ENCODE data around the gene PLAAT2. TPM values are rescaled to one million over a fixed set of nuclear protein-coding genes. Genes with fewer than 3 reads are reported as not detected.

PLAAT2 gene
- total RNA-seq, 1 experiment from 2014 or later, result 7.3 TPM

DNA sequence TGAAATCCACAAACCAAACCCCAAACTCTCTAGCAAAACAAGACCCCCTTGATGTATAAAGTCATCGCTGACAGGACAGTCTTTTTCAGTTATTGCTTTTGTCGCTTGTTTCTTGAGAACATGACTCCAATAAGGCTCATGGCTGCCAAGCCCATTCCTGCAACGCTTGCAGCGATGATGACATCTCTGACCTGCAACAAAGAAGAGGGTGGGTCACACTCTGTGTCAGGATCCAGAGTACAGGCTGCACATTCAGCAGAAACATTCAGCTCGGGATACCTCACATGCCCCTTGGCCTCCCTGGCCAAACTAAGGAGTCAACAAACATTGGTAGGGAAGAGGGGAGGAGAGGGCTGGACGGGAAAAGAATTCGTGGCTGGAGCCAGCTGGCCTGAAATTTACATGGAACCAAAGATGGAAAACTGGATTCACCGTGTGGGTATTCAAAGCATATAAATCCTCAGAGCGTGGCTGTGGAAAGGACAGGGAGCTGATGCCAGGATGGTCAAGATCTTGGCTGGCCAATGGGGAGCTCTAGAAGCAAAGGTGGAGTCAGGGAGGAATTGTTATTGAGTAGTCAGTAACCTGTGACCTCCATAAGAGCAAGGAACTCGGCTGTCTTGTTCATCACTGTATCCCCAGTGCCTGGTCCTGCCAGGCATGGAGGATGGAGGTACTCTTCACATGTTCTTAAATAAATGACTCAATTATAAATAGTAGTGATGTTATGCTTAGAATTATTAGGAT lies 11.8 kb upstream of the PLAAT2 start:
- no peaks in the 10 kb centered on the region for H3K27me3 Mint-ChIP-seq (ENCODE audit: unreplicated experiment)
- peak overlapping the region; percentile 41 for H3K4me3 Mint-ChIP-seq (ENCODE audit: low read depth, unreplicated experiment)
- TF ChIP-seq, protein P1, sequence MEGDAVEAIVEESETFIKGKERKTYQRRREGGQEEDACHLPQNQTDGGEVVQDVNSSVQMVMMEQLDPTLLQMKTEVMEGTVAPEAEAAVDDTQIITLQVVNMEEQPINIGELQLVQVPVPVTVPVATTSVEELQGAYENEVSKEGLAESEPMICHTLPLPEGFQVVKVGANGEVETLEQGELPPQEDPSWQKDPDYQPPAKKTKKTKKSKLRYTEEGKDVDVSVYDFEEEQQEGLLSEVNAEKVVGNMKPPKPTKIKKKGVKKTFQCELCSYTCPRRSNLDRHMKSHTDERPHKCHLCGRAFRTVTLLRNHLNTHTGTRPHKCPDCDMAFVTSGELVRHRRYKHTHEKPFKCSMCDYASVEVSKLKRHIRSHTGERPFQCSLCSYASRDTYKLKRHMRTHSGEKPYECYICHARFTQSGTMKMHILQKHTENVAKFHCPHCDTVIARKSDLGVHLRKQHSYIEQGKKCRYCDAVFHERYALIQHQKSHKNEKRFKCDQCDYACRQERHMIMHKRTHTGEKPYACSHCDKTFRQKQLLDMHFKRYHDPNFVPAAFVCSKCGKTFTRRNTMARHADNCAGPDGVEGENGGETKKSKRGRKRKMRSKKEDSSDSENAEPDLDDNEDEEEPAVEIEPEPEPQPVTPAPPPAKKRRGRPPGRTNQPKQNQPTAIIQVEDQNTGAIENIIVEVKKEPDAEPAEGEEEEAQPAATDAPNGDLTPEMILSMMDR (IDR thresholded peaks at IDR 0.05; ENCODE audit: unreplicated experiment), result no peak
- CTCF ChIA-PET, result interaction anchor here (0.5 to 2.2 kb wide), 3 partner anchors 8 to 800 kb away, joined by 5 to 8 read pairs (median 8); no protein-coding TSS in a partner anchor
- H3K9me3 Mint-ChIP-seq (ENCODE audit: low read depth, unreplicated experiment), result no peaks in the 10 kb centered on the region
- H3K4me1 Mint-ChIP-seq (ENCODE audit: low read depth, unreplicated experiment), result peaks cover 70% of the 10 kb centered on the region
- intact Hi-C loops (cut with micrococcal nuclease; ENCODE audit: unreplicated experiment), result no loop called here
- peak overlapping the region; percentile 76 for H3K27ac Mint-ChIP-seq (ENCODE audit: unreplicated experiment)
- DNase-seq, result no peak
- BruUV-seq (replicated peaks), result no TSS peak
- peaks cover 93% of the 10 kb centered on the region for H3K36me3 Mint-ChIP-seq (ENCODE audit: insufficient read depth, unreplicated experiment)

DNA sequence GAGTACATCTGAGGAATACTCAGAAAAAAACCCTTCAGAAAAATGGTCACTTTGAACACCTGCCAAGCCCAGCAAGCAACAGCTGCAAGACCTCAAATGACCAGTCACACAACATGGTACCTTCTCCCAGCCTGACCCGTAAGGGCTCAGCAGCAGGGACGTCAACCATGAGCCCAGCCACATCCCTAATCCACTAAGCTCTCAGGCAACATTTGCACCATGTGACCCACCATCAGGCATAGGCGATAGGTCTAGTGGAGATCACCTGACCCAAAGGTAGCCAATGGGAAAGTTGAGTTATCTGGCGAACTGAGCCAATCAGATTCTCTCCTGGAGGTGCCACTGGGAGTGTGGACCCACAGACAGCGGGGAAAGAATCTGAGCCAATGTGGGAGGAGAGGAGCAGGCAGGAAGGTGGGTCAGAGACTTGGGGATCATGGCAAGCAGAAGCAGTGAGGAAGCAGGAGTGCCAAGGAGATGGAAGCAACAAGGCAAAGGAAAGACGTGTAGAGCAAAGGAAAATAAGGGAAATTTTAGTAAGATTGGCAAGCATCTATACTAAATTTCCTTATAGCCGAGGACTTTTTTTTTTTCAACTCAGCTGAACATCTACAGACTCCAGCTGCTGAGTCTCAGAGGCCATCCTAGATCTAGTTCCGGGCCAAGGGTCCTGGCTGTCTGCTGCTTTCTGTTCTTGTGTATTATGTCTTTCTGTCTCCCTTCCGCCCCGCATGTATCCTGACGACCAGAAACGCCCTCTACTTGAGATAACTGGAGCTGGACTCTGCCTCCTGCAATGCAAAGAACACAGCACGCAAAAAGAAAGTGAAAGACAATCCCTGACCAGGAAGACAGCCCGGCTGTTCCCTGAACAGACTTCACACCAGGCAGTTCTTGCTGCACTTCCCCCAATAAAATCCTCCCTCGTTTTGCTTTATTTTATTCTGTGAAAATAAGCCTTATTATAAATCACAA lies 11.0 kb upstream of the PLAAT2 start:
- Mint-ChIP-seq H3K27me3 (ENCODE audit: unreplicated experiment) (no peaks in the 10 kb centered on the region), H3K4me3 (ENCODE audit: low read depth, unreplicated experiment) (peak overlapping the region; percentile 41), H3K9me3 (ENCODE audit: low read depth, unreplicated experiment) (no peaks in the 10 kb centered on the region), H3K27ac (ENCODE audit: unreplicated experiment) (peak overlapping the region; percentile 76), H3K36me3 (ENCODE audit: insufficient read depth, unreplicated experiment) (peaks cover 94% of the 10 kb centered on the region), H3K4me1 (ENCODE audit: low read depth, unreplicated experiment) (peaks cover 78% of the 10 kb centered on the region)
- no TSS peak for BruUV-seq (replicated peaks)
- intact Hi-C loops (cut with micrococcal nuclease; ENCODE audit: unreplicated experiment), result no loop called here
- peak; percentile 47 for DNase-seq
- CTCF ChIA-PET, result interaction anchor here (0.7 to 2.2 kb wide), 3 partner anchors 9 to 21 kb away, joined by 3 to 8 read pairs (median 8); no protein-coding TSS in a partner anchor
- TF ChIP-seq, protein P1 (IDR thresholded peaks at IDR 0.05; ENCODE audit: unreplicated experiment), result no peak

DNA sequence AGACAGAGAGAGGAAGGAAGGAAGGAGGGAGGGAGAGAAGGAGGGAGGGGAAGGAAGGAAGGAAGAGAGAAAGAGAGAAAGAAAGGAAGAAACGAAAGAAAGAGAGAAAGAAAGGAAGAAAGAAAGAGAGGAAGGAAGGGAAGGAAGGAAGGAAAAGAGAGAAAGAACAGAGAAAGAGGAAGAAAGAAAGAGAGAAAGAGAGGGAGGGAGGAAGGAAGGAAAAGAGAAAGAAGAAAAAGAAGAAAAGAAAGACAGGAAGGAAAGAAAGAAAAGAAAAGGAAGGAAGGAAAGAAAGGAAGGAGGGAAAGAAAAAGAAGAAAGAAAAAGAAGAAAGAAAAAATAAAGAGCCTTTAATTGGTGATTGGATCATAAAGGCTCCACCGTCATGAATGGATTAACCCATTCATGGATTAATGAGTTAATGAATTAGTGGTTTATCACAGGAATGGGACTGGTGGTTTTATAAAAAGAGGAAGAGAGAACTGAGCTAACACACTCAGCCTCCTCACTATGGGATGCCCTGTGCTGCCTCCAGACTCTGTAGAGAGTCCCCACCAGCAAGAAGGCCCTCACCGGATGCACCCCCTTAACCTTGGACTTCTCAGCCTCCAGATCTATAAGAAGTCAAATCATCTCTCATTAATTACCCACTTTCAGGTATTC lies 9.0 kb upstream of the PLAAT2 start:
- Mint-ChIP-seq H3K4me3 (ENCODE audit: low read depth, unreplicated experiment) (no peak overlapping the region), H3K27ac (ENCODE audit: unreplicated experiment) (peak overlapping the region; percentile 72), H3K27me3 (ENCODE audit: unreplicated experiment) (no peaks in the 10 kb centered on the region), H3K36me3 (ENCODE audit: insufficient read depth, unreplicated experiment) (peaks cover 89% of the 10 kb centered on the region), H3K4me1 (ENCODE audit: low read depth, unreplicated experiment) (peaks cover 79% of the 10 kb centered on the region), H3K9me3 (ENCODE audit: low read depth, unreplicated experiment) (no peaks in the 10 kb centered on the region)
- TF ChIP-seq, protein P1 (IDR thresholded peaks at IDR 0.05; ENCODE audit: unreplicated experiment), result no peak
- intact Hi-C loops (cut with micrococcal nuclease; ENCODE audit: unreplicated experiment), result no loop called here
- CTCF ChIA-PET, result no interaction called here
- no peak for DNase-seq
- BruUV-seq (replicated peaks), result TSS peak; percentile 11

DNA sequence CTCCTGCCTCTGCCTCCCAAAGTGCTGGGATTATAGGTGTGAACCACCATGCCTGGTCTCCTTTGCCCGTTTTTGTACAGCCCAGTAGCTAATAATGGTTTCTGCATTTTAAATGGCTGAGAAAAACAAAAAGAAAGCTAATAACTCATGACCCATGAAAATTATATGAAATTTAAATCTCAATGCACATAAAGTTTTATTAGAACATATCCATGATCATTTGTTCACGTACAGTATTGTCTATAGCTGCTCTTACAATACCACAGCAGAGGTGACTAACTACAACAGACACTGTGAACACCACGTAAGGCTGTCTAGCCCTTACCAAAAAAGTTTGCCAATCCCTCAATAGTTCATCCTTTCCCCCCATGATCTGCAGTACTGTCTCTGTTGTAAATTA lies 6.4 kb upstream of the PLAAT2 start:
- TF ChIP-seq, protein P1 (IDR thresholded peaks at IDR 0.05; ENCODE audit: unreplicated experiment), result no peak
- Mint-ChIP-seq H3K4me1 (ENCODE audit: low read depth, unreplicated experiment) (peaks cover 74% of the 10 kb centered on the region), H3K9me3 (ENCODE audit: low read depth, unreplicated experiment) (no peaks in the 10 kb centered on the region), H3K27ac (ENCODE audit: unreplicated experiment) (peak overlapping the region; percentile 61), H3K4me3 (ENCODE audit: low read depth, unreplicated experiment) (peak overlapping the region; percentile 12), H3K27me3 (ENCODE audit: unreplicated experiment) (no peaks in the 10 kb centered on the region), H3K36me3 (ENCODE audit: insufficient read depth, unreplicated experiment) (peaks cover 79% of the 10 kb centered on the region)
- CTCF ChIA-PET, result no interaction called here
- intact Hi-C loops (cut with micrococcal nuclease; ENCODE audit: unreplicated experiment), result loop anchor here (5.0 kb wide), 1 partner anchor 43 kb away; the partner anchor contains the start of gene PLAAT3
- no peak for DNase-seq
- BruUV-seq (replicated peaks), result no TSS peak
